ENCODE results near the gene LYPD6.

DNA sequence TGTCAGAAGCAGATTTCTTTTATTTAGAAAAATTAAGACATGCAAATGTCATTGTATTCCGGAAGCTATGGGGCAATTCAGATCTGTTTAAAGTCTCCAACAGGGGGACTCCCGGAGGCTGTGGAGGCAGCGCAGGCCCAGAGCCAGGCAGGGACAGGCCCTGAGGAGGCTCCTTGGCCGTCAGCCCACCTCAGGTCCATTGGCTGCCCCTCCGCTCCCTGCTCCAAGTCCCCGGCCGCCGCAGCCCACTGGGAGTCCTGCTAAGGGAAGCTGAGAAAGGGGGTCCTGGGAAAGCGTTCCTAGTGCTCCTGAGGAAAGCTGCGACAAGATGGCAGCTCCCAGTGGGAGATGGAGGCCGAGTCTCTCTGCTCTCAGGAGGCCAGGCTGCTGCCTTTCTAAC lies 20.0 kb upstream of the LYPD6 start:
- TF ChIP-seq YY1 (tag by site-specific recombination; IDR thresholded peaks at IDR 0.05) (no peak), PRDM4 (tag by site-specific recombination; IDR thresholded peaks at IDR 0.05) (no peak), CTCF (tag by site-specific recombination; IDR thresholded peaks at IDR 0.05) (no peak), ZNF776 (tag by site-specific recombination; IDR thresholded peaks at IDR 0.05; ENCODE audit: borderline replicate concordance) (no peak), ZNF555 (tag by site-specific recombination; conservative IDR thresholded peaks at IDR 0.05) (no peak), ZSCAN23 (tag by site-specific recombination; IDR thresholded peaks at IDR 0.05) (no peak), ZNF239 (tag by site-specific recombination; IDR thresholded peaks at IDR 0.05) (no peak), ZNF449 (tag by site-specific recombination; IDR thresholded peaks at IDR 0.05) (no peak), ZNF560 (tag by site-specific recombination; IDR thresholded peaks at IDR 0.05; ENCODE audit: borderline replicate concordance) (no peak), INSM2 (tag by site-specific recombination; IDR thresholded peaks at IDR 0.05) (no peak), ZNF175 (tag by site-specific recombination; IDR thresholded peaks at IDR 0.05) (no peak), KLF10 (tag by site-specific recombination; IDR thresholded peaks at IDR 0.05) (no peak)
